HG03045 (cell line): ENCODE results near the gene WWOX.

Experiments
- ATAC-seq: cut with Tn5 transposase; IDR thresholded peaks from one replicate; pipeline ENCODE4 v1.9.1; 2021; ENCODE audit warnings: mild to moderate bottlenecking, moderate library complexity; ENCODE audit not compliant: unreplicated experiment

Gene WWOX

DNA sequence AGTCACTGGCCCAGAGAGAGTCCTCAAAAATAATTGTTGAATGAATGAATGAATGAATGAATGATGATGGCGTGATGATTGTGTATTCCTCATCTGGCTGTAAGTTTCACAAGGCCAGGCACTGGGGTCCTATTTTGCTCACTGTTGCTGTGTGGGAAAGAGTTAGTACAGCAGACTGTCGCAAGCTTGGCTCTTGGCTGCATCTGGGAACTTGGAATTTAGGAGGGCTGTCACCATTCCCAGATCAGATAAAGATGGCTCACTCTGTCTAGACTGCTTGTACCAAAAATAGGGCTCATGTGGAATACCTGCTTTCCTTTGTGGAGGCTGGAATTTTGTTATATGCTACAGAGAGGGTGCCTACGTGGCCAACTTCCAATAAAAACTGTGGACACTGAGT, 530.6 kb downstream of the WWOX start:
- no peak for ATAC-seq

DNA sequence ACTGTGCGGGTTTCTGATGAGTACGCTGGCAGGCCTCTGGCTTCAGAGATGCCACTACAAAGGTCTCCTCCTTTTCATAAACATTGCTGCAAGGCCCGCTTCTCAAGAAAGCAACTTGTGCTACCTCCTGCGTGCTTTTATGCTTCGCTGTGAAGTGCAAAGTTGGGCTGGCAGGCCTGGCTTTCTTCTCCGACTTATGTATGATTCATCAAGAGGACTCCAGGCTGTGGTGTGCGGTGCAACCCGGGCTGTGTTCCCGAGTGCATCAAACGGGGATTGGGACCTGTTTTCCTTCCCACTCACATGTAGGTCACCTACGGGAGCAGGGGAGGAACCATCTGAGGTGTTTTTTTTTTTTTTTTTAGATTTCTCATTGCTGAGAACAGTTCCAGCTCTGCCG, 534.1 kb downstream of the WWOX start:
- ATAC-seq, result no peak

DNA sequence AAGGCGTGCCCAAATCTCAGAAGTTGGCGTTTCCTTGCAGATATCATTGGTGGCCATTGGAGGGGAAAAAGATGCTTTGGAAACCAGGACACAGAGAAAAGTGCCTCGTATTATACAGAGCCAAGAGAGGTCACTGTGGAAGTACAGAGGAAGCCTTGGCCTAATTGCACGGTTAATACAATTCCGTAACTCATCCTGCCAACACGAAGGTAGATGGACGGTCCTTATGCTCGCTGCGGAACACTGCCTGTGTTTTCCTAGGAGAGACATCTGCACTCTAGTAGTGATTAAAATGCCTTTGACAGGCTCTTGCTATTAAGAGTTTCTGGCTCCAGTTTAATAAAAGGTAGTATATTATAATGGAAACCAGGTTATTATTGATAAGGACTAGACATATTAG, 536.4 kb downstream of the WWOX start:
- ATAC-seq, result no peak

DNA sequence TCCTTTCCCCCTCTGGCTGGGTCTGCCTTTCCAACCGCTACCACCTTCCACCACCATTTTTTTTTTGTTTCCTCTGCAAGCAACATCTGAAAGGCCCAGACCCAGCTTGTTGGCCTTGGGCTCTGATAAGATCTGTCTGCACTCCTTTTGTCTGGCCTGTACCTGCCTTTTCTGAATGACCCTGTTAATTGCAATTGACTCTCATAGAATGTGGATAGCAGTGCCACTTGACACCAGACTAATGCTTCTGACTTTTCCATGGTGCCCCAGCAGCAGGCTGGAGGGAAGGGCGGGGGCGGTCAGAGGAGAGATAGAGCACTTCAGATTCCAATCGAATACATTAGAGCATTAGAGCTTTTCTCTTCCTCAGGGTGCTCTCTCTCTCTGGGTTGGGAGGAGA, 538.9 kb downstream of the WWOX start:
- no peak for ATAC-seq

DNA sequence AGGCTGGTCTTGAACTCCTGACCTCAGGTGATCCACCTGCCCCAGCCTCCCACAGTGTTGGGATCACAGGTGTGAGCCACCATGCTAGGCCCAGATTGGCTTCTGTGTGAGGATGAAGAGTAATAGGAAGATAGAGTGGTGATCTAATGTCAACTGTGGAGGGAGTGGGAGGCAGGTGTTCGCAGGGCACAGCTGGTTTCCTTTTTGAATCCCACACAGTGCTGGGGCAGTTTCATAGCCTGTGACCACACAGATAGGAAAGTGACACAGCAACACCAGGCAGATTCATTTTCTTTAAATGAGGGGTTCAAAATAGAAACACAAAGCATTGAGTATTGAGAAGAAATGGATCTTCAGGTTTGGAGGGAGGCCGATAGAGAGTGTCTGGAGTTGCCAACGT, 540.3 kb downstream of the WWOX start:
- no peak for ATAC-seq

DNA sequence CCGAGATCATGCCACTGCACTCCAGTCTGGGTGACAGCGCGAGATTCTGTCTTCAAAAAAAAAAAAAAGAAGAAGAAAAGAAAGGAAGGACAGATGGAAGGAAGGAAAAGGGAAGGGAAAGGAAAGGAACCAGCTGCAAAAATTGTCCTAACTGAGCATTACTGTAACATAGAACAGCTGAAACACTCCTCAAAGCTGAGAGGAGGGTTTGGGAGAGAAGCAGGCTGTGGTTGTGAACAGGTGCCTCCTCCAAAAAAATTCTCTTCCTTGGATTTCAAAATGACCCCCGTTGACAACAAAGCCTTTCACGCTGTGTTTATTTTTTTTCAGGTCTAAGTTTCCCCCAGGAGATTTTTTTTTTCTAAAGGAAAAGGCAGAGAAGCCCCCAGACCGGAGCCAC, 541.4 kb downstream of the WWOX start:
- ATAC-seq, result no peak

DNA sequence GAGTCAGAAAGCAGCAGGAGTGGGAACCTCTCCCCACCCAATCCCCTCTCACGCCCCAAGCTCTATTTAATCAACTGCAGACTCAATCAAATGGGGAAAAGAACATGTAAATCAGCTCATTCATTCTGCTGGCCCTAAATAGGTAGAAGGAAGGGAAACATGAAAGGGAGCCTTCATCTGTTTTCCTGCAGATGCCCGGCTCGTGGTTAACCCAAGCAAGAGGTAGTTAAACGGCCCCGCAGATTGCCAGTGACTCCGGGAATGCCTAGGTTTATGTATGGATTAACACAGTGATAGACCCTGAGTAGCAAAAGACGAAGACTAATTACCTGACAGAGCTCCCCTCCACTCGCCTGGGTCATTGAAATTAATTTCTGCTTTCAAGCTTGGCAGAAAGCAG, 542.0 kb downstream of the WWOX start:
- no peak for ATAC-seq

DNA sequence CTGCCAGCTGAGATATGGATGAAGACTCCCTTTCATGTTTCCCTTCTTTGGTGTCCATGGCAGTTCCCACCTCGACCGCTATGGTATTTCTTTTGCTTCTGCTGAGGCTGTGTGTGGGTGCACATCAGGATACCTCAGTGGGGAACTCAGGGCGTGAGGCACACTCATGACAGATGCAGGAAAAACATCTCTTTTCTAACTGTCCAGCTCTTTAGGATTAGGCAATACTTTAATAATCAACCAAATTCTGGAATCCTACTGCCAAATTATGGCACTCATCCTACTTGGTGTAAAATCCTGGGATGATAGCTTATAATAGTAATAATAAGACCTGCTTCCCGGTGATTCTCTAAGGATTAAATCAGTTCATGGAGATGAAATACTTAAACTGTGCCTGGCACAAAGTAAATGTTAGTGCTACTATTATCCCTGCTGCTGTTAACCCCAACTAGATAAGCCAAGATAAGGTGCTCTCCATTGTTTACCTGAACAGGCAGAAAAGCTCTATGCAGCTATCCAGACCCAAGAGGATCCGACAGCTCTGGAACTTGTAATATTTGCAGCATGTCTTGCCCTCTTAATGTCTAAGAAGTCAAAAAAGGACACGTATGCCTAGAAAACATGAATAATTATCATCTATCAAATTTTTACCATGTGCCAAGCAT, 543.3 kb downstream of the WWOX start:
- no peak for ATAC-seq

DNA sequence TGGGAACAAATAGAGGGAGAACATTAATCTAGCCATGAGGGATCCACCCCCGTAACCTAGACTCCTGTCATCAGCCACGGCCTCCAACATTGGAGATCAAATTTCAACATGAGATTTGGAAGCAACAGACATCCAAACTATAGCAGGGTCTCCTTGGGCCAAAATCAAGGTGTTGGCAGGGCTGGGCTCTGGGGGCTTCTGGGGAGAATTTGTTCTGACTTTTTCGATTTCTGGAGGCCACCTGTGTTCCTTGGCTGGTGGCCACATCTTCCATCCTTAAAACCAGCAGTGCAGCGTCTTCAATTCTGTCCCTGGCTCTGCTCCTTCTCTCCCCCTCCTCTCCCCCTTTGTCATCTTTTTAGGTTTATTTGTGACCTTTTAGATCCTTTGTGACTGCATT, 546.2 kb downstream of the WWOX start:
- no peak for ATAC-seq

DNA sequence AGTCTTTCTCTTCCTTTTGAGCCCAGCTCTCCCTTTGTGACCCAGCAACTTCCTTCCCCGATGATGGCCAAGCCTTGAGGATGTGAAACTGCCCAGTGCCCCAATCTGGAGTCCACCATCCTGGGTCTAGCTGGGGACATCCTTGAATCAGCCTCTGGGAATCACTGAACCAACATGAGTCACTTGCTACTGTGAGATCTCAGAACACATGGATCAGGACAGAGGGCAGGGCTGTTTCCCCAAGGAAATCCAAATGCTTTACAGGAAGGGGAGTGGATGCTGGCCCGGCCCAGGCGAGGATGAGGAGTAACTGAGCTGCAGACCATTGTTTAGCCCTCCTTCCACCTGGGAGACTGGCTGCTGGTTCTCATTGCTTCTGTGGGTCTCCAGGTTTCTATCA, 547.6 kb downstream of the WWOX start:
- ATAC-seq, result no peak

DNA sequence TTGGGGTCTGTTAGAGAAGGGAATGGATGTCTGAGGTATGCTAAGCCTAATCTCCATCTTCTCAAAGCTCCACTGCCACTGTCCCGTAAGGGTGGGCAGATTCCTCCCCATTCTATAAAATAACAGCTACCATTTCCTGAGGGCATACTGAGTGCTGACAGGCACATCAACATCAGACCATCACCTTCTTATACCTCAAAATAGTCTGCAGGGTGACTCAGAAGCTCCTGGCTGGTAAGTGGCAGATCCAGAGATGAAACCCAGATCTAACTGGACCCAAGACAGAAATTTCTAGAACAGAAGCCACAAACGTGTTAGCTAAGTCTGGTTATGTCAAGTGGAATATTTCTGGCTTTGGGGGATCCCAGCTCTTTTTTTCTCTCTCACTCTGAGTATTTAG, 548.0 kb downstream of the WWOX start:
- ATAC-seq, result no peak

DNA sequence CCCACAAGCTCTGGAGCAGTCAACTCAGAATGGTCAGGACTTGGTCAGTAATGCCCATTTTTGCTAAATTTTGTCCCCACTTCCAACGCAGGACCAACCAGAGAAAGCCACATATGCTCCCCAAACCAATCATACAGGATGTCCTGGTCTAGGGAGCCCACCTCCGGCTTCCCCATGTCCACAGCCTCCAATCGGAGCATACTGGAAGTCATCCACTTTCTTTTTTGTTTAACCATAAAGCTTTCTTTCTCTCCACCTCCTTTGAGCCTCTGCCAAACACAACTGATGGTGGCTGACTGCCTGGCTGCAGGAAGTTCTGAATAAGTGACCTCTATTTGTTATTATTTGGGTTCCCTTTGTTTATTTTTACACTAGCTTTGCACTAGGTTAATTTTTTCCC, 549.1 kb downstream of the WWOX start:
- no peak for ATAC-seq

DNA sequence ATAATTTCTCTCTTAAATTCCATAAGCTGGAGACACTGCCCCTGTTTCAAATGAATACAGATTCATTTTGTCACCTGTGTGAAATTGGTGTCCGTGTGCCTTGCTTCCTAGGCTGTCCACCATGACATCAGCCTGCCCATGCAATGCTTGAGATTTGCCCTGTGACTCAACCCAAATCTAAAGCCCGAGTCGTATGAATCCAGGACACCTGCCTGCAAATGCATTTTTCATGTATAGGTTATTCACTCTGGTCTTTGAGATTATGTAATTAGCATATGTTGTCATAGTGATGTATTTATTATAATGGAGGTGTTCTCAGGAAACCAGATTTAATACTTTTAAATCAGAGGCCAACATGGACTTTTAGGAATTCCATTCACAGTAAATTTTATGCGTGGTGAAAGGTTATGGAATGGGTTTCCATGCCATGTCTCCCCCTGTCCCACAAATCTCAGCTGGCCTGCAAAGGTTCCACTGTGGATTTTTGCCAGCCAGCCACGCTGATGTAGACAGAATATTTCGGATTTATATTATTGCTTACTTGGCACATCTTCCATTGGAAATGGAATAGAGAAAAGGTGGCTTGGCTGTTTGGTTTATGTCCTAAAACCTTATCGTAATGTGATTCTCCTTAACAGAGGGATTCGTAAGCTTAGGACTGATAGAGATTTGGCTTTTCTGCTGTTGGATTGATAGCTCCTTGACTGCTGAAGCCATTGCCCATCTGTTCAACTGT, 551.1 kb downstream of the WWOX start:
- ATAC-seq, result no peak

DNA sequence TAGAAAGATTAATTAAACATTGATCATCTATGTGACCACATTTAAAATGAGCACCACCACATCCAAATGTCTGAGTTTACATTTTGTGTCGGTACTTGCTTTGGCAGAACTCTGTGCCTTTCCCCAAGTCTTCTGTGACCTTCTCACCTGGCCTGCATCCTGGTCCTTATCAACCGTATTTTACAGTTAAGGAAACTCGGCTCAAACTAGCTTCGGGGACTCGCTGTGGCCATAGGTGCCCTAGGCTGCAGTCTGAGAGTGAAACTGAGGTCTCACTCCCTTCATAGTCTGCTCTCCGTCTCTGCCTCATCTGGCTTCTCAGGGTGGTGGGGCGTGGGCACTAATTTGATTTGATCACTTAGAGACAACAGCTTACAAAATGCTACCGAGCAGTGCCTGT, 555.5 kb downstream of the WWOX start:
- no peak for ATAC-seq

DNA sequence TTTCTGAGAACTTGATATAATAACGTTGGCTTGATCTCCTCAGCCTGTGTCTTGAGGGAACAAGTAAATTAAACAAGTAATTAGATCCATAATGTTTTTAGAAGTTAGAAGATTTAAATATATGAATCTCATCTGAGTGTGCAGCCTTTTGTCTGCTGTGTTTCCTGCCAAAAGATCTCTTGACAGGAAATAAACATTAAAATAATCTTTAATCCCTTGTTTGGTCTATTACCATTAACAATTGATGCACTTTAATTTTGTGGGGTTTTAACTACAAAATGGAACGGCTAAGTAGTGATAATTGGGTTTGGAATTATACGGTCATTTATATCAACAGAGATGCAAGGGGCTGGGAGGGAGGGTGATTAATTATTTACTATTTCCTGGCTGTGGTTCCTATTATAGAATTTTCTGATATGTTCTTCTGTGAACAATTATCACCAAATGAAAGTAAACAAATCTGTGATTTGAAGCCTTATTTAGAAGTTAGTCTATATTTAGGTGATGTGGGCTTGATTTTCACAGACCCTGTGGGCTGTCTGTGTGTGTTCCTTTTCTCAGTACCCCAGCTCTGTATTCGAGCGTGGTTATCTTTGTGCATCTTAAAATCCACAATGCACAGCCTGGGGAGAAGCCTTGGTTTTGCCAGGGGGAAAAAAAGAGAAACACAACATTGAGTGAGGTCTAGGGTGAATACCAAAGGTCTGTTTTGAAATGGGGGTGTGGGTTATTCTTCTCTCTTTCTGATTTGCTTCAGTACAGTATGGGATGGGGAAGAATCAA, 556.1 kb downstream of the WWOX start:
- no peak for ATAC-seq

DNA sequence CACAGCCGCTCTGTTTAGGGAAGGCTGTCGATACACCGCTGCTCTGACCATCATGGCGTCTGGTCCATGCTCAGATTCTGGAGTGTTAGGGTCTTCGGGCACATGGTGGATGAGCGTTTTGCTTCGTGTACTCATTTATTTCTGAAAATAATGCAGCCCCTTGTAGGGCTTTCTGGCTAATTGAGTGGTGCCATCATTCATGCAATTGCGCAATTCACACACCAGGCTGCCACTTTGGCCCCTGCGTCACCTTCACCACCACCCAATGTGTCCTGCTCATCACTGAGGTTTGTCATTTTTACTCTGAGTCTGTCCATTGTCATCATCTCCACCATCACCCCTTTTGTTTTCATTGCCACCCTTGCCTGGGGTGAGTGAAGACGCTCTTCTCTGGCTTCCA, 557.4 kb downstream of the WWOX start:
- ATAC-seq, result no peak

DNA sequence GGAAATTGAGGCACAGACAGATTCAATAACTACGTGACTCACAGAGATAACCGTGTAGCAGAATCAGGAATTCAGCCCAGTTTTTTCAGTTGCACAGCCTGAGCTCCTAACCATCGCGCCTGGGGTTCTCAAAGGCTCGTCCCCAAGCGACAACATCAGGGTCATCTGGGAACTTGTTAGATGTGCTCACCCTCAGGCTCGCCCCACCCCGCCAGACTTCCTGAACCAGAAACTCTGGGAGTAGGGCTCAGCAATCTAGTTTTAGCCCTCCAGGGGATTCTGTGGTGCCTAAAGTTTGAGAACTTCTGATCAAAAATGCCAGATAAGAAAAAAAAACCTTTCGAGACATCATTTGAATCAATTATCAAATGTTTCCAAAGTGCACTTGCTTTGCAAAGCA, 559.8 kb downstream of the WWOX start:
- ATAC-seq, result no peak

DNA sequence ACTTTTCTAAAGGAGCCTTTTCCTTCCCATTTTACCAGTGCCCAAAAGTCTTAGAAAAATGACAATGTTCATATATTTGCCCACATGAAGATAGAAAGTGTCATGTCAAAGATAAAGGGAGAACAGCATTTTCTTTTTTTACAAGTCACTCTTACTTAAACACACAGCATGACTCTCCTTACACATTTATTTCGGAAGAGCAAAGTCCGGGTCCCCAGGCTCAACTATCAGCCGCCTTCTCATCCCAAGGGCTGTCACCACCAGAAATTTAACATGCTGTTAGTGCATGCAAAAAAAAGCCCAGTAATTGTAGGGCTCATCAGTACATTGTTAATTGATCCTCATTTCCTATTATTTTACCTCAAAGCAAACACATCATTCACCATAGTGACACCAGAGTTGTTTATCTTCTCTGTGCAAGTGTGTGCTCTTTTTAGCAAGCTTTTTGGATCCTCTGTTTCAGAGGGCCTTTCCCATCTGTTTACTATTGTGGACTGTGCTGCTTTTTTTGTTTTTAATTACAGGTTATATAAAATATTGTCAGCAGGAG, 560.3 kb downstream of the WWOX start:
- ATAC-seq, result no peak

DNA sequence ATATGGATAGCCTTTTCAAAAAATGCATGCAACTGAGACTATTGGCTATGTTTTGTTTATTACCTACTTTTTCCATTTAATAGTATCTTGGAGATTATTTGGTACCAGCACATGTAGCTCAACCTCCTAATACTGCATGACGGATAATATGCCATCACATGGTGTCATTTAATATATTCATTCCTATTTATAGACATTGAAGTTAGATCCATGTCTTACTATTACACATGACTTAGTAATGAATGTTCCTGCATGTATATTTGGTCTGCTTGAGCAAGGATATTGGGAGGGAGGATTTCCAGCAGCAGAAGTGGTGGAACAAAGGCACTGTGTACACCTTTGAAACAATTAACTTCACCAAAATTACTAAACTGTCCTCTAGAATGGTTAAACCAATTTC, 561.3 kb downstream of the WWOX start:
- no peak for ATAC-seq

DNA sequence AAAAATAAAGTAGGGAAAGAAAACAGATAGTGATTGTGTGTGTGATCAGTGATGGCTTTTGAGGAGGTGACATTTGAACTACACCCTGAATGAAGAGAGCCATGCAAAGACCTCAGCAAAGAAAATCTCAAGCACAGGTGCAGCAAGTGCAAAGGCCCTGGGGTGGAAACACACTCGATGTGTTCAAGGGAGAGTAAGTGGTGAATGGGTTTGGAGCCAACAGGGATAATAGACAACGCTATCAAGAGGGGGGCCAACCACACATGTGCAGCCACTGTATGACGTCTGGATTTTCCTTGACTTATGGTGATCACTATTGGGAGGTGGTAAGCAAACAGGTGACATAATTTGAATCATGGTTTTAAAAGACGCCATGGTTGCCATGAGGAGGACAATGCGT, 564.2 kb downstream of the WWOX start:
- ATAC-seq, result no peak

DNA sequence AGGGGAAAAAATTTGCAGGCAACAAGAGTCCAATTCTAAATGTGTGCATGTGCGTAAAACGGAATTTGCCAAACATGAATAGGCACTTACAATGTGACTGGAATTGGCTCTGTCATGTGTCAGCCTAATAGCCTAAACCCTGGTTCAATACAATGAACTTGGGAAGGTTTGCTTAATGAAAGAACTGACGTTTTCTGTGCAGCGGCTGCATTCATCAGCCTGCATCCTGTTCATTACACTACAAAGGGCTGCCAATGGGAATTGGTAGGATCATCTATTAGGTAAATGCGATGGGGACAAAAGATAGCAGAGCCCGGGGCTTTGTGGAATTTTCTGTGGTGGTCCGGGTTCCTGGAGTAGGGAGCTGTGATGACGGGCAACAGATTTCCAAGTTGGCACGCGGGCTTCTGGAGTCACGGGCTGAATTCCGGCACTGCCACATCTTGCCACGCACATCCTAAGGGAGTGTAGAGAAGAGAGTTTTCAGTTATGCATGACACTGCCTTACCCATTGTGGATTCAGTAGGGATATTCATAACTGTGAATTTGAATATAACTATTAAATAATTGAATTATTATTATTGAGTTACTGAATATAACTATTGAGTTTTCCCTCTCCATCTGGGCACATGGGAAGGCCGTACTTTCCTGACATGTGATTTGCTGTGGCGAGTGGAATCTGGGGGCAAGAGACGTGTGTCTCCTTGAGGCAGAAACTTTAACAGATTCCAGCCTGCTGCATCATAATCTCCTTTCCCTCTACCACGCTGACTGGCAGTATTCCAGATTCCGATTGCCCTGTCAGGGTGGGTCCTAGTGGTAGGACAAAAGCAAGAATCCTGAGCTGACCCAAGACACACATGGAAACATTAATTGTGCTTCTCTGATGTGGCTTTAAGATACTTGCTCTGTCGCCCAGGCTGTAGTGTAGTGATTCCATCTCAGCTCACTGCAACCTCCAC, 565.6 kb downstream of the WWOX start:
- ATAC-seq, result no peak
